ENCODE data around the gene CPLX1. TPM values are rescaled to one million over a fixed set of nuclear protein-coding genes. Genes with fewer than 3 reads are reported as not detected.

CPLX1 gene
- total RNA-seq, 1 experiment from 2014 or later: 14.5 TPM

DNA sequence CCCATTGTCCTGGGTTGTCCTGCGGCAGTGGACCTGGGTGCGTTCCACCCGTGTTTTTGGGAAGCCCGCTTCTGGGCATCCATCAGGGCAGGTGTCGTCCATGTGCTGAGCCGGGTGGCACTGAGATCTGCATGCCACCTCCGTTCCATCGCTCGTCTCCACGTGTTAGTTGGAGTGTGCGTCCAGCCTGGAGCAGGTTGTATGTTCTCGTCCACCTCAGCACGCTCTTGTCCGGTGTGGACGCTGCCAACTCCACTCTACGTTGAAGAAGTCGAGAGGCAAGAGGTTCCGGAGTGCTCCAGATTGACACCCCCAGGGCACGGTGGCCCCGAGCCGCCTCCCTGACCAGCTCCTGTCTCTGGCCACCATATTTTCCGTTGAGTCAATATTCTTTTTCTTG, 86.4 kb downstream of the CPLX1 start:
- RAD21 ChIA-PET (ENCODE audit: low non-redundant PET in 1 of 2, low total read pairs in 2 of 2, uncharacterized antibody in 2 of 2, unreplicated experiment in 2 of 2): no interaction called here

More for the DNA sequence above, 86.4 kb downstream of the CPLX1 start:
- intact Hi-C loops (cut with micrococcal nuclease): no loop called here
- no peak for DNase-seq (ENCODE audit: low read depth, low spot score)
- H3K9me3 ChIP-seq (ENCODE audit: control insufficient read depth in 1 of 2, insufficient read depth in 1 of 2, low read depth in 1 of 2, low read length in 2 of 2): no peaks in the 10 kb centered on the region
- H3K79me2 ChIP-seq (ENCODE audit: insufficient read depth, low read length): no peaks in the 10 kb centered on the region
- POLR2A ChIA-PET: no interaction called here
- no peaks in the 10 kb centered on the region for H4K20me1 ChIP-seq (ENCODE audit: insufficient read depth)
- H3K4me2 ChIP-seq (ENCODE audit: low read length): no peak overlapping the region
- no peak overlapping the region for H2AFZ ChIP-seq (ENCODE audit: low read depth, low read length, poor library complexity, severe bottlenecking)
- no peak for ATAC-seq
- H3K27me3 ChIP-seq (ENCODE audit: insufficient read depth, low read length): no peaks in the 10 kb centered on the region
- no peak overlapping the region for H3K27ac ChIP-seq (ENCODE audit: low read depth, low read length)
- CTCF ChIA-PET: no interaction called here
- H3K4me3 ChIP-seq (replicated peaks in 1 of 2; ENCODE audit: low read depth in 1 of 2, low read length in 2 of 2): no peak overlapping the region
- H3K36me3 ChIP-seq (ENCODE audit: control insufficient read depth in 1 of 2, insufficient read depth in 2 of 2, low read length in 2 of 2): peaks cover under 1 to 24% of the 10 kb centered on the region in 2 experiments; a peak in 3 of 4 replicates
- no peaks in the 10 kb centered on the region for H3K4me1 ChIP-seq (ENCODE audit: control insufficient read depth in 1 of 2, insufficient read depth in 2 of 2, low read length in 2 of 2)
- TF ChIP-seq CTCF (IDR thresholded peaks at IDR 0.05 in 2 of 3, conservative IDR thresholded peaks at IDR 0.05 in 1 of 3; ENCODE audit: borderline replicate concordance in 1 of 3, insufficient read depth in 1 of 3, low read depth in 2 of 3, low read length in 2 of 3) (no peak), CEBPB (IDR thresholded peaks at IDR 0.05; ENCODE audit: low read depth) (no peak), SRF (IDR thresholded peaks at IDR 0.05; ENCODE audit: low read depth) (no peak), ELF1 (IDR thresholded peaks at IDR 0.05; ENCODE audit: borderline replicate concordance, low read depth) (no peak), TCF7L2 (IDR thresholded peaks at IDR 0.05; ENCODE audit: borderline replicate concordance, extremely low read depth, insufficient read depth, insufficient read length) (no peak), EZH2phosphoT487 (IDR thresholded peaks at IDR 0.05; ENCODE audit: borderline replicate concordance) (no peak), EGR1 (IDR thresholded peaks at IDR 0.05; ENCODE audit: low read depth) (no peak), POLR2AphosphoS5 (IDR thresholded peaks at IDR 0.05; ENCODE audit: low read depth, low read length) (no peak)
- BruUV-seq (replicated peaks): no TSS peak
- no peaks in the 10 kb centered on the region for H3K9me2 ChIP-seq (ENCODE audit: insufficient read depth)
- H3K9ac ChIP-seq (ENCODE audit: low read length): no peak overlapping the region
